H9 (cell line): ENCODE measurements around the gene PHEX. TPM values are rescaled to one million over a fixed set of nuclear protein-coding genes. Genes with fewer than 3 reads are reported as not detected.

Source experiments
- DNase-seq: peaks from one replicate; pipeline ENCODE4 v3.0.0-alpha.2; 2017
- H2AFZ ChIP-seq: one replicate; pipeline ENCODE4 v1.6.1; 2013; ENCODE audit warnings: mild to moderate bottlenecking, low read length, control low read depth, moderate library complexity
- H2AK5ac ChIP-seq: 2 replicates; pipeline ENCODE4 v1.6.1; 2013; ENCODE audit warnings: low read length, control low read depth, mixed read lengths; ENCODE audit not compliant: insufficient read length
- H2BK120ac ChIP-seq: one replicate; pipeline ENCODE4 v1.6.1; 2013; ENCODE audit warnings: low read depth, mild to moderate bottlenecking, low read length, control low read depth, inconsistent platforms; ENCODE audit not compliant: poor library complexity, severe bottlenecking
- H2BK12ac ChIP-seq: 2 replicates; pipeline ENCODE4 v1.6.1; 2013; ENCODE audit warnings: low read length, control low read depth, mixed read lengths, low read depth; ENCODE audit not compliant: insufficient read length
- H2BK15ac ChIP-seq: 2 replicates; pipeline ENCODE4 v1.6.1; 2013; ENCODE audit warnings: low read depth, low read length, control low read depth
- H2BK20ac ChIP-seq: one replicate; pipeline ENCODE4 v1.6.1; 2013; ENCODE audit warnings: low read depth, mild to moderate bottlenecking, low read length, control low read depth, inconsistent platforms; ENCODE audit not compliant: poor library complexity, severe bottlenecking
- H2BK5ac ChIP-seq: 2 replicates; pipeline ENCODE4 v1.6.1; 2013; ENCODE audit warnings: low read length, control low read depth, mixed read lengths; ENCODE audit not compliant: insufficient read length
- H3K14ac ChIP-seq: 2 replicates; pipeline ENCODE4 v1.6.1; 2013; ENCODE audit warnings: low read length, control low read depth; ENCODE audit not compliant: insufficient read depth
- H3K18ac ChIP-seq: 2 replicates; pipeline ENCODE4 v1.6.1; 2013; ENCODE audit warnings: low read depth, mild to moderate bottlenecking, mixed read lengths, low read length, control low read depth; ENCODE audit not compliant: insufficient read length
- H3K23ac ChIP-seq: 2 replicates; pipeline ENCODE4 v1.6.1; 2013; ENCODE audit warnings: low read length, control low read depth, mixed read lengths, low read depth; ENCODE audit not compliant: insufficient read length
- H3K23me2 ChIP-seq: 2 replicates; pipeline ENCODE4 v1.6.1; 2013; ENCODE audit warnings: low read depth, mild to moderate bottlenecking, mixed read lengths, low read length, control low read depth; ENCODE audit not compliant: insufficient read length, poor library complexity, severe bottlenecking
- H3K27ac ChIP-seq: 2 replicates; pipeline ENCODE4 v1.5.1; 2013; ENCODE audit warnings: low read length, control low read depth, mixed read lengths, low read depth; ENCODE audit not compliant: insufficient read length
- H3K27me3 ChIP-seq: 2 replicates; pipeline ENCODE4 v1.6.1; 2013; ENCODE audit warnings: low read length, control low read depth, inconsistent platforms; ENCODE audit not compliant: insufficient read depth
- H3K4ac ChIP-seq: 2 replicates; pipeline ENCODE4 v1.6.1; 2013; ENCODE audit warnings: low read depth, mild to moderate bottlenecking, control low read depth, inconsistent platforms, low read length, moderate library complexity
- H3K4me1 ChIP-seq: 2 replicates; pipeline ENCODE4 v1.6.1; 2013; ENCODE audit warnings: low read length, control low read depth, inconsistent platforms; ENCODE audit not compliant: insufficient read depth
- H3K4me2 ChIP-seq: 2 replicates; pipeline ENCODE4 v1.6.1; 2013; ENCODE audit warnings: low read length, control low read depth, mixed read lengths; ENCODE audit not compliant: insufficient read length, insufficient read depth
- H3K56ac ChIP-seq: 2 replicates; pipeline ENCODE4 v1.6.1; 2013; ENCODE audit warnings: low read depth, mild to moderate bottlenecking, mixed read lengths, low read length, control low read depth; ENCODE audit not compliant: insufficient read length
- H3K79me1 ChIP-seq: 2 replicates; pipeline ENCODE4 v1.6.1; 2013; ENCODE audit warnings: low read depth, mild to moderate bottlenecking, moderate library complexity, low read length, control low read depth, inconsistent platforms; ENCODE audit not compliant: insufficient read depth, poor library complexity, severe bottlenecking
- H3K79me2 ChIP-seq: 2 replicates; pipeline ENCODE4 v1.6.1; 2013; ENCODE audit warnings: low read length, control low read depth, inconsistent platforms; ENCODE audit not compliant: insufficient read depth
- H3K9ac ChIP-seq: 2 replicates; pipeline ENCODE4 v1.6.1; 2013; ENCODE audit warnings: low read length, control low read depth, mixed read lengths; ENCODE audit not compliant: insufficient read length; ENCODE audit errors: extremely low read depth
- H3K9me3 ChIP-seq: one replicate; pipeline ENCODE4 v1.6.1; 2013; ENCODE audit warnings: low read depth, low read length, inconsistent platforms; ENCODE audit not compliant: control insufficient read depth
- H3T11ph ChIP-seq: one replicate; pipeline ENCODE4 v1.6.1; 2013; ENCODE audit warnings: mild to moderate bottlenecking, low read length, control low read depth, inconsistent platforms
- H4K20me1 ChIP-seq: one replicate; pipeline ENCODE4 v1.6.1; 2013; ENCODE audit not compliant: control insufficient read depth, insufficient read length, insufficient read depth
- H4K5ac ChIP-seq: 2 replicates; pipeline ENCODE4 v1.6.1; 2013; ENCODE audit warnings: low read depth, mild to moderate bottlenecking, mixed read lengths, low read length, control low read depth; ENCODE audit not compliant: insufficient read length
- H4K8ac ChIP-seq: replicated peaks from 2 replicates; pipeline ENCODE4 v1.6.1; 2013; ENCODE audit warnings: low read length, control low read depth, mixed read lengths, low read depth; ENCODE audit not compliant: insufficient read length
- H4K91ac ChIP-seq: 2 replicates; pipeline ENCODE4 v1.6.1; 2013; ENCODE audit warnings: low read depth, mild to moderate bottlenecking, moderate library complexity, mixed read lengths, low read length, control low read depth; ENCODE audit not compliant: insufficient read length
- H3K27ac Mint-ChIP-seq, 3 experiments: 2 replicates in 2 of 3; 3 replicates in 1 of 3; pipeline ENCODE4 v1.8.0; 2020 to 2021; ENCODE audit warnings: mixed read lengths in 3 of 3, mild to moderate bottlenecking in 1 of 3, moderate library complexity in 1 of 3
- H3K27me3 Mint-ChIP-seq: 2 replicates; pipeline ENCODE4 v1.8.0; 2021; ENCODE audit warnings: low read depth, mild to moderate bottlenecking, moderate library complexity, mixed read lengths
- H3K36me3 Mint-ChIP-seq, 3 experiments: 2 replicates in 2 of 3; 3 replicates in 1 of 3; pipeline ENCODE4 v1.8.0; 2020 to 2021; ENCODE audit warnings: low read depth in 3 of 3, mixed read lengths in 3 of 3; ENCODE audit not compliant: insufficient read depth in 1 of 3
- H3K4me1 Mint-ChIP-seq, 2 experiments: 2 replicates each; pipeline ENCODE4 v1.8.0; 2020; ENCODE audit warnings: mixed read lengths in 2 of 2
- H3K4me3 Mint-ChIP-seq, 2 experiments: 2 replicates in 1 of 2; 3 replicates in 1 of 2; pipeline ENCODE4 v1.8.0; 2020 to 2021; ENCODE audit warnings: mild to moderate bottlenecking in 2 of 2, mixed read lengths in 2 of 2, moderate library complexity in 1 of 2
- H3K9me3 Mint-ChIP-seq, 2 experiments: 2 replicates in 1 of 2; 3 replicates in 1 of 2; pipeline ENCODE4 v1.8.0; 2020; ENCODE audit warnings: mild to moderate bottlenecking in 2 of 2, mixed read lengths in 2 of 2, moderate library complexity in 1 of 2
- whole genome bisulfite sequencing: extraction: QIAGEN DNeasy Blood & Tissue Kit; methylation state at CpG from one replicate; pipeline ENCODE4 v1.1.7; 2013; ENCODE audit warnings: missing lambda C conversion rate, low lambda C conversion rate, mixed read lengths; ENCODE audit not compliant: insufficient read length; ENCODE audit errors: extremely low coverage; 5-methylcytosine and 5-hydroxymethylcytosine counted together
- total RNA-seq: library from RNA; stranded (reverse); gene quantifications from 2 replicates; pipeline ENCODE4 v1.2.1, GENCODE V29; 2021
- TF ChIP-seq, protein P1 (sequence below): fragments of 200-600 bp; sonication (generic); conservative IDR thresholded peaks from 3 replicates; pipeline ENCODE4 v1.8.0; 2021; ENCODE audit warnings: antibody characterized with exemption, mild to moderate bottlenecking

PHEX gene
- total RNA-seq, 1 experiment from 2014 or later, result 0.11 TPM

DNA sequence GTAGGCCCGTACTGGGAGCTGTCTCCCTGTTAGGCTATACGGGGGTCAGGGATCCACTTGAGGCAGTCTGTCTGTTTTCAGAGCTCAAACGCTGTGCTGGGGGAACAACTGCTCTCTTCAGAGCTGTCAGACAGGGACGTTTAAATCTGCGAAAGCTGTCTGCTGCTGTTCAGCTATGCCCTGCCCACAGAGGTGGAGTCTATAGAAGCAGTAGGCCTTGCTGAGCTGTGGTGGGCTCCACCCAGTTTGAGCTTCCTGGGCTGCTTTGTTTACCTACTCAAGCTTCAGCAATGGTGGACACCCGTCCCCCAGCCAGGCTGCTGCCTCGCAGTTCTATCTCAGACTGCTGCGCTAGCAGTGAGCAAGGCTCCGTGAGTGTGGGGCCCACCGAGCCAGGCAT, 27.3 kb upstream of the PHEX start:
- no CpG with 5 or more reads among the region's 10 CpGs for WGBS
- Mint-ChIP-seq H3K27ac (no peak overlapping the region), H3K36me3 (peaks cover 33 to 41% (median 41%) of the 10 kb centered on the region in 3 experiments), H3K4me1 (peaks cover 10 to 13% of the 10 kb centered on the region in 2 experiments; a peak in 3 of 4 replicates), H3K27me3 (peaks cover 3% of the 10 kb centered on the region; the same call in 1 of the 2 replicates), H3K4me3 (no peak overlapping the region), H3K9me3 (peaks cover 15 to 62% of the 10 kb centered on the region in 2 experiments; a peak in 4 of 5 replicates)
- TF ChIP-seq, protein P1, sequence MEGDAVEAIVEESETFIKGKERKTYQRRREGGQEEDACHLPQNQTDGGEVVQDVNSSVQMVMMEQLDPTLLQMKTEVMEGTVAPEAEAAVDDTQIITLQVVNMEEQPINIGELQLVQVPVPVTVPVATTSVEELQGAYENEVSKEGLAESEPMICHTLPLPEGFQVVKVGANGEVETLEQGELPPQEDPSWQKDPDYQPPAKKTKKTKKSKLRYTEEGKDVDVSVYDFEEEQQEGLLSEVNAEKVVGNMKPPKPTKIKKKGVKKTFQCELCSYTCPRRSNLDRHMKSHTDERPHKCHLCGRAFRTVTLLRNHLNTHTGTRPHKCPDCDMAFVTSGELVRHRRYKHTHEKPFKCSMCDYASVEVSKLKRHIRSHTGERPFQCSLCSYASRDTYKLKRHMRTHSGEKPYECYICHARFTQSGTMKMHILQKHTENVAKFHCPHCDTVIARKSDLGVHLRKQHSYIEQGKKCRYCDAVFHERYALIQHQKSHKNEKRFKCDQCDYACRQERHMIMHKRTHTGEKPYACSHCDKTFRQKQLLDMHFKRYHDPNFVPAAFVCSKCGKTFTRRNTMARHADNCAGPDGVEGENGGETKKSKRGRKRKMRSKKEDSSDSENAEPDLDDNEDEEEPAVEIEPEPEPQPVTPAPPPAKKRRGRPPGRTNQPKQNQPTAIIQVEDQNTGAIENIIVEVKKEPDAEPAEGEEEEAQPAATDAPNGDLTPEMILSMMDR, result no peak
- no peak overlapping the region for H3K23ac ChIP-seq
- no peak overlapping the region for H3K14ac ChIP-seq
- no peak overlapping the region for H3K18ac ChIP-seq
- H2BK5ac ChIP-seq, result no peak overlapping the region
- H2AK5ac ChIP-seq, result no peak overlapping the region
- H2BK12ac ChIP-seq, result no peak overlapping the region
- no peaks in the 10 kb centered on the region for H3K27me3 ChIP-seq
- H4K91ac ChIP-seq, result no peak overlapping the region
- H3K4ac ChIP-seq, result no peak overlapping the region
- no peak overlapping the region for H2AFZ ChIP-seq
- no peak for DNase-seq
- H3K9ac ChIP-seq, result no peak overlapping the region
- H4K5ac ChIP-seq, result no peak overlapping the region
- no peaks in the 10 kb centered on the region for H3K9me3 ChIP-seq
- H3K23me2 ChIP-seq, result no peaks in the 10 kb centered on the region
- no peak overlapping the region for H4K8ac ChIP-seq
- H3K4me1 ChIP-seq, result no peaks in the 10 kb centered on the region
- H2BK120ac ChIP-seq, result no peak overlapping the region
- H3K27ac ChIP-seq, result no peak overlapping the region
- H3K79me2 ChIP-seq, result no peaks in the 10 kb centered on the region
- no peaks in the 10 kb centered on the region for H4K20me1 ChIP-seq
- no peak overlapping the region for H3K4me2 ChIP-seq
- H3K56ac ChIP-seq, result no peak overlapping the region
- no peaks in the 10 kb centered on the region for H3K79me1 ChIP-seq
- H3T11ph ChIP-seq, result no peak overlapping the region
- H2BK15ac ChIP-seq, result no peak overlapping the region
- H2BK20ac ChIP-seq, result no peak overlapping the region
